A549 treated with GW870086 at 1 μM for 4 hours (cell line): Measurements from ENCODE around the gene POLDIP2. TPM values are rescaled to one million over a fixed set of nuclear protein-coding genes. Genes with fewer than 3 reads are reported as not detected.

Source experiments
- total RNA-seq: library from RNA; stranded (reverse); fragments of 200-300 nt; extraction: Qiagen RNA extraction; gene quantifications from 5 replicates; pipeline ENCODE4 v1.2.3, GENCODE V29; 2022; ENCODE audit warnings: low read depth

POLDIP2 gene, protein sequence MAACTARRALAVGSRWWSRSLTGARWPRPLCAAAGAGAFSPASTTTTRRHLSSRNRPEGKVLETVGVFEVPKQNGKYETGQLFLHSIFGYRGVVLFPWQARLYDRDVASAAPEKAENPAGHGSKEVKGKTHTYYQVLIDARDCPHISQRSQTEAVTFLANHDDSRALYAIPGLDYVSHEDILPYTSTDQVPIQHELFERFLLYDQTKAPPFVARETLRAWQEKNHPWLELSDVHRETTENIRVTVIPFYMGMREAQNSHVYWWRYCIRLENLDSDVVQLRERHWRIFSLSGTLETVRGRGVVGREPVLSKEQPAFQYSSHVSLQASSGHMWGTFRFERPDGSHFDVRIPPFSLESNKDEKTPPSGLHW
- 142 to 172 TPM (median 160 TPM) in 5 replicates for total RNA-seq

DNA sequence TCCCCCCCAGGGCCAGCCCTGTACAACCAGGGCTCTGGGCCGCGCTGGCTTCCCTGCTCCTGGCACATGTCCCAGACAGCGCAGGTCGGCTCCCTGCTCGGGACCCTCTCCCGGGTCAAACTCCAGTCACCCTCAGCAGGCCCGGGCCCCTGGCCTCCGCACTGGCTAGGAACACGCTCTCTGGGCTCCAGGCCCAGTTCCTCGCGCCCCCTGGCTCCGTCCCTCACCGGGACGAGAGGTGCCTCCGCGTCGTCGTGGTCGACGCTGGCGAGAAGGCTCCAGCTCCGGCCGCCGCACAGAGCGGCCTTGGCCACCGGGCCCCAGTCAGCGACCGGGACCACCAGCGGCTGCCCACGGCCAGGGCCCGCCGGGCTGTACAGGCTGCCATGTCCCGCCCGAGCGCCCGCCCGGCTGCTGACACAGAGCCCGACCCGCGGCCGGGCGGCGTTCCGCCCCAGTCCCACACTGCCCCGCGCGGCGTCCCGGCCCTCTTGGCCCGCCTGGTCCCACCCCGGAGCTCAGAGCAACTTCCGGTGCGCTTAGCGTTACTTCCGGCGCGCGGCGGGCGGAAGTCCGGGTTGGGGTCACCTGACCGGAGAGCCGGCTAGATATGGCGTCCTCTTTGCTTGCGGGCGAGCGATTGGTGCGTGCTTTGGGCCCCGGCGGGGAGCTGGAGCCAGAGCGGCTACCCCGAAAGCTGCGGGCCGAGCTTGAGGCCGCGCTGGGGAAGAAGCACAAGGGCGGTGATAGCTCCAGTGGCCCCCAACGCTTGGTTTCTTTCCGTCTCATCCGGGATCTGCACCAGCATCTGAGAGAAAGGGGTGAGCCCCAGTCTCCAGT lies at the start of gene POLDIP2:
Gene POLDIP2, minus strand, starts transcription at position 467 of the 840 bp plus-strand sequence. Its CDS starts 79 bp downstream, at position 388.

DNA sequence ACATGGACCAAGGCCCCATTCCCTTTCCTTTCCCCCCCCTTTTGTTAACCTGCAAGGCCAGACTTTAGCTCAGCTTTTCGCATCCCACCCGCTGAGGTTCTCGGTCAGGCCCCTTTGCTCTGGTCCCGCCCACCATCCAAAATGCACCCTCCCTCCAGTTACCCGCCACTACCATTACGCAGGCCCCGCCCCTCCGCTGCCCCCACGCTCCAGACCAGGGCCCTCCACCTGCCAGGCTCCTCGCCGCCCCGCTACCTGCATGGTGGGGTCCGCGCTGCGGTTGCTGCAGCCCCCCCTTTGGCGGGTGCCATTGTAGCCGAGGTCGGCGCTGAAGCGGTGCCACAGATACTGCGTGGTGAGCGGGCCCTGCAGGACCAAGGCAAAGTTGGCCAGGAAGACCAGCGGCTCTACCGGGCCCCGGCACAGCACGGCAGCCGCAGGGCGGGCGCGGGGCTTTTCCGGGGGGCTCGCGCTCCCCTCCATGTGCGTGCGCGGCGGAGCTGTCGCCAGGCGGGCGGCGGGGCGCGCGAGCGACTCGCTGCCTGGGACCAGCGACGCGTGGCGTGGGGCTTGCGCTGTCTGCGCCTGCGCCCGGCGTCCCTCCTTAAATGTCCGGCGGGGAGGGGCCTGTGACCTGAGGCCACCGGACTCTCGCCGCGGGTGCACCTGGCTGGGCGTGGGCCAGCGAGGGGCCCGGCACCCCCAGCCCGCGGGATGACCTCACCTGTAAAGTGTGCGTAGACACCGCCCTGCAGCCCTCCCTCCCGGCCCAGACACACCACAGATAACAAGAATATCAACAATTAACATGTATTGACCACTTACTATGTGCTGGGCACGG lies 48.5 kb upstream of the POLDIP2 start, which contains the start of gene SLC46A1:
Gene SLC46A1, minus strand, starts transcription at position 581 of the 841 bp plus-strand sequence. Its CDS starts 98 bp downstream, at position 483.

DNA sequence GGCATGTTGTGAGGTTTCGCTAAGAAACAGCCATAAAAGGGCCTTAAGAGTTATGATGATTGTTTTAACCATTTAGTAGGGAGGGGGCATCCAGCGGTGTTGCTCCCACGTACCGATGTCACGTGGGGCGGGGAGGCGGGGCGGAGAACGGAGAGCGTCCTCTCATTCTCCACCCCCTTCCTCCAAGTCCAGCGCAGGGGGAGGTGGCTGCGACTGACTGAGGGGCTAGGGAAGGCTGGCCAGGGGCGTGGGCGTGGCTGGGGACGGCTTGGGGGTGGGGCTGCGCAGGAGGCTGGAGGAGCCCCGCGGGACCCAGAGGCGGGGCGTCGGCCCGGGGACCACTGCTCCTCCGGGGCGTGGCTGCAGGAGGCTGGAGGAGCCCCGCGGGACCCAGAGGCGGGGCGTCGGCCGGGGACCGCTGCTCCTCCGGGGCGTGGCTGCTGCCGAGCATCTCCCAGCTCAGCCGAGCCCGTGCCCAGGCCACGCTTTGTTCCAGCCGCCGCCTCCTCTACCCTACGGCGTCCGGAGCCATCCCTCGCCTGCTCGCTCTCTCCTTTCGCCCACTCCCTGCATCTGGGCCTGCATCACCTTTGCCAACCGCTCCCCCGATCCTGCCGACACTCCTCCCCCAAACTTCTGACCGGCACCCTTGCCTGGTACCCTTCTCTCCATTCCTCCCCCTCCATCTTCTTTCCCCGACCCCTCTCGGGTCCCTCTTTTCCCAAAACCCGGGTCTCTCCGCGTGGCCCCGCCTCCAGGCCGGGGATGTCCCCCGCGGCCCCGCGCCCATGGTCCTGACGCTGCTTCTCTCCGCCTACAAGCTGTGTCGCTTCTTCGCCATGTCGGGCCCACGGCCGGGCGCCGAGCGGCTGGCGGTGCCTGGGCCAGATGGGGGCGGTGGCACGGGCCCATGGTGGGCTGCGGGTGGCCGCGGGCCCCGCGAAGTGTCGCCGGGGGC lies 14.2 kb upstream of the POLDIP2 start, which contains the start of gene SARM1:
Gene SARM1, plus strand, starts transcription at position 450 of the 958 bp plus-strand sequence. Its CDS starts 339 bp downstream, at position 789.

DNA sequence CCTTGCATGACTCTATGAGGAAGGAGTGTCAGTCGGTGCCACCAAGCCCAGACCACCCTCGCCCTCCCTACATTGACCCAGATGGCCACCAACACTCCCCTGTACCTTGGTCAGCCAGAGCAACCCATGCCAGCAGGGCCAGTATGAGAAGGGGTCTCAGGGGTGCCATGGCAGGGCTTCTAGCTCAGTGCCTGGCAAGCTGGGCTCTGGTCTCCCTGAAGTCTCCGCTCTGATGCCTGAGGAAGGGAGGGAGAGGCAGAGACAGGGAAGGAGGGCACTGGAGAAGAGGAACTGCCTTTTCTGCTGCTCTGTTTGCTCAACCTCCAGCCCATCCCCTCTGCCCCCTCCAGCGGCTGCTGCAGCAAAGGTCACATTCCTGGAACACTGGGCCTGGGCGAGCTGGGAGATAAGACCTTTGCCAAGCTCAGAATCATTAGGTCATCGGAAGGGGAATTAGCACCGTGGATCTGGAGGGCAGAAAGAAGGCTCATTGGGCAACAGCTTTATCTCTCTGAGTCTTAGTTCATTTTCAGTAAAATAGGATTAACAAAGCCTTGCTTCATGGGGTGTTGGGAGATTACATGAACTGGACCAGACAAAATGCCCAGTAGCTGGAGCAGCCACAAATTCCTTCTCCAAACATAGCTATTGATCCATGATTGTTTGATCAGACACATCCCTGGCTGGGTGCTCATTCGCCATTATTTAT lies 12.9 kb upstream of the POLDIP2 start, which contains the start of gene VTN:
Gene VTN, minus strand, starts transcription at position 273 of the 709 bp plus-strand sequence. Its CDS starts 104 bp downstream, at position 169.

DNA sequence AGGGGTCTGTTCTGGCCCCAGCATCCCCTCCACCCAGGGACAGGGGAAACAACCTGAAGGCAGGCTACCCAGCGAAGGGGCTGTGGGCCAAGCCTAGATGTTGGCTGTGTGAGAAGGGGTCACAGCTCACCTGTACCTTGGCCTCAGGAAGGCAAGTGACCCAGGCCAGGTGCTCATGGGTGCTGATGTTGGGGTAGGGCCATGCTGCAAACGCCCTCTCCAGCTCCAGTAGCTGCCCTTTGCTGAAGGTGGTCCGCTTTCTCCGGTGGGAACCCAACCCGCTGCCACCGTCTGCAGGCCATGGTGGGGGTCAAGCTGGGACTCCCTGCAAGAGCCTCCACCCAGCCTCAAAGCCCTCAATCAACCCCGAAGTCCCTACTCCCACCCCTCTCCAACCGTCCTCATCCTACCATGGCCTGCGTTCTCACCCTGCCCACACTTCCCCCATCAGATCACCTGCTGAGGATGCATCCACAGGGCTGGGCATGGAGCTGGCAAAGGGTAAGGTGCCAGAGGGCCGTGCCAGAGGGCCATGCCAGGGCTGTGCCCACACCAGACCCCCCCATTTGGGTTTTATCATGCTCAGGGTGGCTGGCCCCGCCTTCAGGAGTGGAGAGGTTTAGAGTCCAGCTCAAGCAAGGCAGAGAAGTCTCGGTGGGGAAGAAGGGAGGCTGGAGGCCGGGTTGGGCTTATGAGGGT lies 7.5 kb upstream of the POLDIP2 start, which contains the start of gene SEBOX:
Gene SEBOX, minus strand, starts transcription at position 535 of the 699 bp plus-strand sequence. Its CDS starts 48 bp downstream, at position 487.

DNA sequence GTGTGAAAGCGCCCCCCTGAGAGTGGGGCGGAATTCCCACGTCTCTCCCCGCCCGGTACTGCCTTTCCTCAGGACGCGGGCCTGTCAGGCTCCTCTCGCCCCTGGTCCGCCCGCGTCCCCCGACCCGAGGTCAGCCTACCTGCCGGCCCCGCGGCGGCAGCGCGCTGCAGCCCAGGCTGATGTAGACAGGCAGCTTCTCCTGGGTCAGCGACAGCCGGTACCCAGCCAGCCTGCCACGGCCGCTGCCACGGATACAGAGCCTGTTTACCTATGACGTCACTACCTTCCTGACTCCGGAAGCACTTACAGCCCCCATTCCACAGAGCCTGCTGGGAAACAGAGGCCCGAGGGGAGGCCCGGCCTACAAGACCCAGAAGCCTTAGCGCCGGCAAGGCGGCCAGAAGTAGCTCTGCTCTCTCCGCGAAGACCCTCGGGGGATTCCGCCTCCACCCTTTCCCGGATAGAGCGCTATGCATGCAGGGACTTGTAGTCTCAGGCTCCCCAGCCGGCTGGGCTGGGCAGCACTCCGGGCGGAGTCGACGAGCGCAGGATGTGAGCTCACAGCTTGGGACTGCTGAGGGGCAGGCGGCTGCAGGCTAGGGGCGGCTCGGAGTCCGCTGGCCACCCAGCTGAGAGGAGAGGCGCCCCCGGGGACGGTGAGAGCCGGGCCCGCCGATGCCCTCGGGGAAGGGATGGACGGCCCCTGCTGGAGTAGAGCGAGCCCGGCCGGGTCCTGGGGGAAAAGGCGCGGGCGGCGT lies 21.9 kb downstream of the POLDIP2 start, which contains the start of the genes IFT20 and TNFAIP1:
Gene IFT20, minus strand, starts transcription at position 272 of the 758 bp plus-strand sequence. CDS start 3,487 bp downstream, outside the sequence.
Gene TNFAIP1, plus strand, starts transcription at position 561 of the 758 bp plus-strand sequence. CDS start 3,761 bp downstream, outside the sequence.

DNA sequence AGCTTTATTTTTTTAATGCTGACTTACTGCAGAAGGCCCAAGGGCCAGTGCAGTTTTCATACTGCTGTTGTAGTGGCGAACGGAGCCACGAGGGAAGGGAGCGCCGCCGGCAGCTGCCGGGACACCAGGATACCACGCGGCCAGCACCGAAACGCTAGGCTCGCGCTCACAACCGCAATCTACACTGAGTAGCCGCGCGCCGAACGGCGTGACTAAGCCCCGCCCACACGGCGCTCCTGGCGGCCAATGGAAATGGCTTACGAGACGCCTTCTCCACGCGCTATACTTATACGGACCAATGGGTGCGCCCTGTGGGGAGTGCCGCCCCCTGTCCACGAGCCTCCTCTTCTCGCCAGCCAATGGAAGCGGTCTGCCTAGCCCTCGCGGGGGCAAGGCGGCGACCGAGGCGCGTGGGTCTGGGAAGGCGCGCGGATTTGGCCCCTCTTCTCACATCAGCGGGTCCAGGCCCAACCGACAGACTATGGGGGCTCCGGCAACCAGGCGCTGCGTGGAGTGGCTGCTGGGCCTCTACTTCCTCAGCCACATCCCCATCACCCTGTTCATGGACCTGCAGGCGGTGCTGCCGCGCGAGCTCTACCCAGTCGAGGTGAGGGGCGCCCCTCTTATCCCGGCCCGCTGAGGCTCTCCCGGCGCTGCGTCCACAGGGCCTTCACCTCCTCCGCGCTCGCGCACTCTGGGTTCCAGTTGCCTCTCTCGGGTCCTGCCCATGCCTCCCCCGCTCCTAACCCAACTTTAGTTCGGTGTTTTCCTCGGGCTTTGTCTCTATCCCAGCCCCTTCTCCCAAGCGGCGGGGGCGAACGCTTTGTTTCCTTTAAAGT lies 38.3 kb downstream of the POLDIP2 start, which contains the start of gene TMEM97:
Gene TMEM97, plus strand, starts transcription at position 442 of the 839 bp plus-strand sequence. Its CDS starts 40 bp downstream, at position 482.

Other genes with a start within 250 kb of the POLDIP2 start
- 39.9 to 45.7 TPM (median 41.3 TPM) in 5 replicates for gene TMEM97, start 38.3 kb downstream of the POLDIP2 start, total RNA-seq
- gene IFT20, start 22.1 kb downstream of the POLDIP2 start, total RNA-seq: 51.9 to 58.0 TPM (median 56.2 TPM) in 5 replicates
- 41.1 to 53.5 TPM (median 47.7 TPM) in 5 replicates for gene TNFAIP1, start 21.8 kb downstream of the POLDIP2 start, total RNA-seq
- not detected in 5 replicates for gene SEBOX, start 7.7 kb upstream of the POLDIP2 start, total RNA-seq
- gene VTN, start 12.8 kb upstream of the POLDIP2 start, total RNA-seq: 16.5 to 23.2 TPM (median 19.6 TPM) in 5 replicates
- 4.3 to 6.7 TPM (median 5.9 TPM) in 5 replicates for gene SARM1, start 14.2 kb upstream of the POLDIP2 start, total RNA-seq
- gene SLC46A1, start 48.7 kb upstream of the POLDIP2 start, total RNA-seq: 16.3 to 20.4 TPM (median 18.9 TPM) in 5 replicates
- 0.10 to 0.18 TPM (median 0.14 TPM) in 5 replicates for gene SLC13A2, start 116.1 kb upstream of the POLDIP2 start, total RNA-seq
- gene FOXN1, start 148.8 kb upstream of the POLDIP2 start, total RNA-seq: 0.03 TPM in 2 of 5 replicates, not detected in the others
- 26.8 to 35.5 TPM (median 29.7 TPM) in 5 replicates for gene UNC119, start 195.1 kb upstream of the POLDIP2 start, total RNA-seq
- gene PIGS, start 214.0 kb upstream of the POLDIP2 start, total RNA-seq: 51.4 to 61.9 TPM (median 58.3 TPM) in 5 replicates
- 1.2 to 2.3 TPM (median 2.1 TPM) in 5 replicates for gene ALDOC, start 219.4 kb upstream of the POLDIP2 start, total RNA-seq
- gene SPAG5, start 241.5 kb upstream of the POLDIP2 start, total RNA-seq: 70.5 to 83.0 TPM (median 75.8 TPM) in 5 replicates